Measurements from ENCODE around the gene MARCHF10.
"Not testable (repeated sequence)": the region's sequence is repeated elsewhere in the genome, so short reads cannot be mapped to it uniquely, and the experiment has no call there.

The MARCHF10 gene

DNA sequence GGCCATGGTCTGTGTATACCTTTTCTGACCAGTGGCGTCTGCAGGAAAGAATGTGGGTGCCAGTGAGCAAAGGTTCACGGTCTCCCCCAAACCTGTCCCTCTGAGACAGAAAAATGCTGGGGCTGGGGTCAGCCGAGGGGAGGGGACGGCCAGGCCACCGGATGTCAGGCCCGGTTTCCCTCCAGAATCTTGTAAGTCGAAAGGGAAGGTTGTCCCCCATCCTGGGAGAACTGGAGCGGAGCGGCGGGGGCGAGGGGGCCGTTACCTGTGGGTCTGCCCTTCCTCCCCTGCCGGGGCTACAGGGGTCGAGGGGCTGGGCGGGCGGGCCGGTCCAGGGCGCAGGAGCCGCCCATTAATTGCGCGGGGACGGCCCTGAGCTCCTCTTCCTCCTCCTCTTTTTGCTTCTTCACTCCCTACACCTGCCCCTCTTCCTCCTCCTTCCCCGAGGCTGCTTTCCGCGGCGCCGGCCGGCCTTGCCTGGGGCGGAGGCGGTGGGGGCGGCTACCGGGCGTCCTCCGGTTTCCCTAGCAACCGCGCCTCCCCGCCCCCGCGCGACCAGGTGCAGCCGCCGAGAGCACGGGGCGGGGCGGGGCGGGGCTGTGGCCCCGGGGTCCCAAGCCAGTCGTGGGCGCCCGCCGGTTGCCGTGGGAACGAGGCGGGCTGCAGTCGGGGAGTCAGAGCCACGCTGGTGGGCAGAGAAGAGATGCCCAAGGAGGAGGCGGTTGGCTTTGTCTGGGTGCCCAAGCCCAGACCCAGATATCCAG, at the start of gene MARCHF10:
Gene MARCHF10 (minus strand): TSS at position 503 of the 764 bp plus-strand sequence. CDS start 6,579 bp downstream, outside the sequence.
- DNase-seq, result peak; percentile 27 to 31

DNA sequence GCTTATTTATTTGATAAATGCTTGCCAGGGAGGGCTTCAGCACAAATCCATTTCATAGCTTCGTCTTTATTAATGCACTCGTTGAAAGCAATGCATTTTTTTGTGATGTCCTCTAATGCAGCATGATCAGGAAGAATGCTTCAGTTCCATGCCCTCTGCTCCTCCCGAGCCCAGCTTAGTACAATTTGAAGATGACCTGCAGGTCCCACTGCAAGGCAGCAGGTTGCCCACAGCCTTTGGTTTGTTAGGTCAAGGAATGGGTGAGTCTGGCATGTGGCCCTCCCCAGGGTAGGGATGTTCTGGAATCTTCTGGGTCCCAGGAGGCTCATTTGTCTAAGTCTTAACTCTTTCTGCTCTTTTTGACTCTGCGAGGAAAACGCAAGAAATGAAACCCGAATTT, 49.4 kb upstream of the MARCHF10 start:
- DNase-seq, result no peak

DNA sequence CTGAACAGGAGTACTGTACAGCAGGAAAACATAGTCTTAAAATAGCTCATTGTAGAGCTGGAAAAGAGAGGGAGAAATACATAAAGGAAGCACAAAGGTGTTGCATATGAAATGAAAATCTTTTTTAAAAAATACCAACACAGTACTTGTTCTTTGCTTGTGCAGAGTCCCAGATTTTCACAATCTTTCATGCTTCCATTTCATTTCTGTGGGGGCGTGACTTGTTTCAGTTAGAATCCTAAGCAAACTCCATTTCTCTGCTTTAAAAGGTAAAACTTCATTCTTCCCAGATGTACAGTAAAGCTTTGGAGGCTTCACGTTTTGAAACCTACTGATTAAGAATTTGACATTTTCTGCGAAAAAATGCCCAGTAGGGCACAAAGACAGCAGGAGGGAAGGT, 48.5 kb upstream of the MARCHF10 start:
- DNase-seq, result no peak

DNA sequence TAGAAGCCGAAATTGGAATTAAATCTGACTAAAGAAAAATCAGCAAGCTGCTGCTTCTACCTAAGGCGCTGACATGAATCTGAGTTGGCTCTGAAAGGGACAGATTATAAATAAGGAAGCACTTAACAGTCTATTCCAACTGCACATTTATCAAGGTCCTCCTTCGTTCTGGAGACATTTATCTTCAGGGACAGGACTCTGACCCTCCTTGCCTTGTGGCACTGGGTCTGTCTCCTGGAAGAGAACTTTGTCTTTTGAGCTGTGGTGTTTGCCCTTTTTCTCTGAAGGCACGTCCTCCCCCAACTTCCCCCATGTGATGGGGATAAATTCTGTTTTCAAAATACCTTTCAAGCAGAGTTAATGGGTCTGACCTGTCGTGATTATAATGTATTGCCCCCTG, 47.0 kb upstream of the MARCHF10 start:
- no peak for DNase-seq

DNA sequence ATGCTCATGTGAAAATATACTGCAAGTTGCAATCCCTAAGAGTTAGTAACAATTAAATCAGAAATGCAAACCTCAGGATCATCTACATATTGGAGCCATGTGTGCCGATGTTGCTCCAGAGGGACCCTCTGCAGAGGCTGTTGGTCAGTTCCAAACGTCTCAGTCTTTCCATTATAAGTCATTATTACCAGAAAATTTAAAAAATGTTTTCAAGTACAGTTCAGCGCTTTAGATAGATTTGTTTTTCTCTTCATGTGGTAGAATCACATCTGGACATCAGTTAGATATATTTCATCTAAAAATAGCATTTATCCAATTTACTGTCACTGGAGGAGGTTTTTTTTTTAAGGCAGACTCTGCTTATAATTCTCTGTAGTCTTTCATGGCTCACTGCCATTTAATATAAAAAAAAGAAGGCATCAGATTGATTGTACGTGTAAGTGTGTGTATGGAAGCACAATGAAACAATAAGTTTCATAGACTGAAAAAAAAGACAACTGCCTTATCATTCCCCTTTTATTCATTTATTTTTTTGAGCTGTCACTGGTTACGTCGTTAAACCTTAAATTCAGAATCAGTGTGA, 46.1 kb upstream of the MARCHF10 start:
- no peak for DNase-seq

GRCh38 chr17:62852195-62852594, 44.1 kb upstream of the MARCHF10 start:
- DNase-seq, result no peak

DNA sequence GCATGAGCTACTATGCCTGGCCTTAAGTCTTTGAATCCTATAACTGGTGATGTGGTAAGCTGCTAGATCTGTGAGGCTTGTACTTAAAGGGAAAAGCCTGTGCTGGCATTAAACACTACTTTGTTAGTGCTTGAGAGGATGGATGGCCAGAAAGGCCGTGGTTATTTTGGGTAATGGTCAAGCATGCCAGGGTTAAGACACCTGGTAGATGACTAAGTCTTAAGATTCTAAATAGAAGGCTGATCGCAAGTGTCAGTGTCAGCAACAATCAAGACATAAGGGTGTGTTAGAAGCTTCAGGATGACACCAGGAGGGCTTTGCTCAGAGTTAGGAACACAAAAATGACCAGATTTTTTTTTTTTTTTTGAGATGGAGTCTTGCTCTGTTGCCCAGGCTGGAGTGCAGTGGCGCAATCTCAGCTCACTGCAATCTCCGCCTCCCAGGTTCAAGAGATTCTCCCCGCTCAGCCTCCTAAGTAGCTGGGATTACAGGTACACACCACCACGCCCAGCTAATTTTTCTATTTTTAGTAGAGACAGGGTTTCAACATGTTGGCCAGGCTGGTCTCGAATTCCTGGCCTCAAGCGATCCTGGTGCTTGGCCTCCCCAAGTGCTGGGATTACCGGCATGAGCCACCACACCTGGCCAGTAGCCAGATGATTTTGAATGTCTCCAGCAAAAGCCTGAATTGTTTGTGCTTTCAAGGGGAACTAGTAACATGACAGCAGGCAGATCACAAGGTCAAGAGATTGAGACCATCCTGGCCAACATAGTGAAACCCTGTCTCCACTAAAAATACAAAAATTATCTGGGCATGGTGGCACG, 41.7 kb upstream of the MARCHF10 start:
- DNase-seq, result not testable (repeated sequence)

DNA sequence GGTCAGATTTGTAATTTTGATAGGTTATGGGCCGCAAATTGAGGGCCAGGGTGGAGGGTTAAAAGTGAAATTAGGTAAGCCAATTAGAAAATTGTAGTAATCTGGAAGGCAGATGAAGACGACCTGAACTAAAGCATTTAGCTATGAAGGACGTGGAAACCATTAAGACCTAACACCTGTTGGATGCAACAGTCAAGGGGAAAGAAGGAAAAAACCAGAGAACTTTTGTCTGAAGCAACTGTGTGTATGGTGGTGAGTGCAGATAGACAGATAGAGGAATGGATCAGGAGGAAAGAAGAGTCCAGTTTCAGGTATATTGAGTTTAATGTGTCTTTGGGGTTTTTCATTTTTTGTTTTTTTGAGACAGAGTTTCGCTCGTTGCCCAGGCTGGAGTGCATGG, 40.2 kb upstream of the MARCHF10 start:
- DNase-seq, result no peak

DNA sequence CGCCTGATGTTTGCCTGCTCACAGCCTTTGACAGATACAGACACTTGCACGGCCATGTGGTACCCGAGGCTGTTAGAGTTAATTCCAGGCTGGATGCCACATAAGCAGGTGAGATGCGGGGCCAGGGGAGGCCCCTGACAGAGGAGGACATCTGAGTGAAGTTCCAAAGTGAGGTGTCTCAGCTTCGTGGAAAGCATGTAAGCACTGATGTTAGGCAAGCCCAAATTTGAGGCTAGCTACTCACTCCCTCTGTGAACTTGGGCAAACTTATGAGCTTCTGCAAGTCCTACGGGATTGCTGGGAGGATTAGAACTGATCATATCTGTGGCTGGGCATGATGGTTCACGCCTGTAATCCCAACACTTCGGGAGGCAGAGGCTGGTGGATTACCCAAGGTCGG, 39.3 kb upstream of the MARCHF10 start:
- DNase-seq, result no peak

GRCh38 chr17:62840871-62841270, 32.8 kb upstream of the MARCHF10 start:
- no peak for DNase-seq

- not testable (repeated sequence) for DNase-seq
Observed at GRCh38 chr17:62833816-62834215, 25.7 kb upstream of the MARCHF10 start.

DNA sequence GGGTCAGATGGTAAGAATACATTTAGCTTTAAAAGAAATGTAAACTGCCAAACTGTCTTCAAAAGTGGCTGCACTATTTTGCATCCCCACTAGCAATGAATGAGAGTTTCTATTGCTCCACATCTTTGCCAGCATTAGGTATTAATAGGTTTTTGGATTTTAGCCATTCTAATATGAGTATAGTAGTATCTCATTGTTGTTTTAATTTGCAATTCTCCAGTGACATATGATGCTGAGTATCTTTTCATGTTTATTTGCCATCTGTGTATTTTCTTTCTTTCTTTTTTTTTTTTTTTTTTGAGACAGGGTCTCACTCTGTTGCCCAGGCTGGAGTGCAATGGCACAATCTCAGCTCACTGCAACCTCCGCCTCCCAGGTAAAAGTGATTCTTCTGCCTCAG, 24.3 kb upstream of the MARCHF10 start:
- no peak for DNase-seq

- not testable (repeated sequence) for DNase-seq
Observed at GRCh38 chr17:62831066-62831465, 23.0 kb upstream of the MARCHF10 start.

- DNase-seq, result no peak
Observed at GRCh38 chr17:62827746-62828485, 19.8 kb upstream of the MARCHF10 start.

- DNase-seq, result no peak
Observed at GRCh38 chr17:62826956-62827355, 18.8 kb upstream of the MARCHF10 start.

- DNase-seq, result no peak
Observed at GRCh38 chr17:62825182-62825581, 17.1 kb upstream of the MARCHF10 start.

GRCh38 chr17:62824290-62825131, 16.4 kb upstream of the MARCHF10 start:
- DNase-seq, result no peak

DNA sequence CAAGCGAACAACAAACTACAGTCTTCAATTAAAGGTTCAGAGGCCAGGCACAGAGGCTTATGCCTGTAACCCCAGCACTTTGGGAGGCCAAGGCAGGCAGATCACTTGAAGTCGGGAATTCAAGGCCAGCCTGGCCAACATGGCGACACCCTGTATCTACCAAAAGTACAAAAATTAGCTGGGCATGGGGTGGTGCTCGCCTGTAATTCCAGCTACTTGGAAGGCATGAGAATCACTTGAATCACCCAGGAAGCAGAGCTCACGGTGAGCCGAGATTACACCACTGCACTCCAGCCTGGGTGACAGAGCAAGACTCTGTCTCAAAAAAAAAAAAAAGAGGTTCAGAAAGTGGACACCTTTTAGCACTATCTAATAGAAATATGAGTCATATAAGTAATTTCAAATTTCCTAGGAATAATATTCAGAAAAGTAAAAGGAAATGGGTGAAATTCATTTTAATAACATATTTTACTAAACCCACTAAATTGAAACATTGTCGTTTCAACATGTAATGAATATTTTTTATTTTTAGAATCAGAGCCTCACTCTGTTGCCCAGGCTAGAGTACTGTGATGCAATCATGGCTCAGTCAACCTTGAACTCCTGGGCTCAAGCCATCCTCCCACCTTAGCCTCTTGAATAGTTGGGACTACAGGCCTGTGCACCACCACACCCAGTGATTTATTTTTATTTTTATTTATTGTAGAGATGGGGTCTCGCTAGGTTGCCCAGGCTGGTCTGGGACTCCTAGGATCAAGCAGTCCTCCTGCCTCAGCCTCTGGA, 15.2 kb upstream of the MARCHF10 start:
- DNase-seq, result no peak

DNA sequence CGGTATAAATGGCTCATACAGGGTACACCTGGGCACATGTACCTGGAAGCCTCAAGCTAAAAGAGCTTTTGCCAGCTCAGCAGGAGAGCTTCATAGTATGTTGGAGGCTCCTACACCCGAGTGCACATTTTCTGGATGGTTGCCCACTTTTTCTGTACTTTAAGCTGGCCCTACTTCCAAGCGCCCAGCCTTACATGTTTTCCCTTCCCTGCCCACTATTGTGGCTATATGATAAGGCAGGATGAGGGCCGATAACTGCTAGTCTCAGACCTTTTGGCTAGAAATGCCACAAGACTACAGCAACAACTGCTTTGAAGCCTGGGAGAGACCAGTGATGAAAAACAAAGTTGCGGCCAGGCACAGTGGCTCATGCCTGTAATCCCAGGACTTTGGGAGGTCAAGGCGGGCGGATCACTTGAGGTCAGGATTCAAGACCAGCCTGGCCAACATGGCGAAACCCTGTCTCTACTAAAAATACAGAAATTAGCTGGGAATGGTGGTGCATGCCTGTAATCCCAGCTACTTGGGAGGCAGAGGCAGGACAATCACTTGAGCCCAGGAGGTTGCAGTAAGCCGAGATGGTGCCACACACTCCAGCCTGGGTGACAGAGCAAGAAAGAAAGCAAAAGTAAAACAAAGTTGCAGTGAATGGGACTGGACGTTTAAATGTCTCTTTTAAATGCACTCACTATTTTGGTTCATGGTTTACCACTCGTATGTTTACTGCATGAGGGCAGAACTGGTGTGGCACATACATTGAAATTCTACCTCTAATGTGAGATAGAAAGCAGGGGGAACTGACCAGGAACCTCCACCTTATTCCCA, 14.2 kb upstream of the MARCHF10 start:
- DNase-seq, result no peak

Data from activated CD4-positive, alpha-beta T cell treated with anti-CD3 and anti-CD28 coated beads, Interleukin-2, amount 50 U/mL, for 48 hours (primary cell).